Esophagus muscularis mucosa (tissue), 4 donors: ENCODE measurements around the gene ZBTB16.
A peak's percentile ranks its signal among the peaks of the same experiment; 100 is the strongest.

Experiments
- EP300 ChIP-seq: sonication (generic); formaldehyde crosslinking; IDR thresholded peaks from one replicate; pipeline ENCODE4 v1.6.1; 2017; ENCODE audit warnings: antibody characterized with exemption
- POLR2A ChIP-seq: fragments of 450-650 bp; IDR thresholded peaks from one replicate; pipeline ENCODE4 v1.6.1; 2017; ENCODE audit warnings: antibody characterized with exemption, moderate library complexity, mild to moderate bottlenecking, low read depth
- POLR2AphosphoS5 ChIP-seq, 2 donors: sonication (generic); formaldehyde crosslinking; IDR thresholded peaks; one replicate each; pipeline ENCODE4 v1.6.1; 2017; ENCODE audit warnings: antibody characterized with exemption in 2 of 2
- TF ChIP-seq, protein P1 (sequence below), 3 experiments: fragments of 200-600 bp in 2 of 3; fragments of 450-650 bp in 1 of 3; sonication (generic) in 2 of 3; IDR thresholded peaks; one replicate each; pipeline ENCODE4 v1.5.1; 2017 to 2019; ENCODE audit warnings: antibody characterized with exemption in 3 of 3, mild to moderate bottlenecking in 2 of 3, moderate library complexity in 1 of 3

- TF ChIP-seq, protein P1, sequence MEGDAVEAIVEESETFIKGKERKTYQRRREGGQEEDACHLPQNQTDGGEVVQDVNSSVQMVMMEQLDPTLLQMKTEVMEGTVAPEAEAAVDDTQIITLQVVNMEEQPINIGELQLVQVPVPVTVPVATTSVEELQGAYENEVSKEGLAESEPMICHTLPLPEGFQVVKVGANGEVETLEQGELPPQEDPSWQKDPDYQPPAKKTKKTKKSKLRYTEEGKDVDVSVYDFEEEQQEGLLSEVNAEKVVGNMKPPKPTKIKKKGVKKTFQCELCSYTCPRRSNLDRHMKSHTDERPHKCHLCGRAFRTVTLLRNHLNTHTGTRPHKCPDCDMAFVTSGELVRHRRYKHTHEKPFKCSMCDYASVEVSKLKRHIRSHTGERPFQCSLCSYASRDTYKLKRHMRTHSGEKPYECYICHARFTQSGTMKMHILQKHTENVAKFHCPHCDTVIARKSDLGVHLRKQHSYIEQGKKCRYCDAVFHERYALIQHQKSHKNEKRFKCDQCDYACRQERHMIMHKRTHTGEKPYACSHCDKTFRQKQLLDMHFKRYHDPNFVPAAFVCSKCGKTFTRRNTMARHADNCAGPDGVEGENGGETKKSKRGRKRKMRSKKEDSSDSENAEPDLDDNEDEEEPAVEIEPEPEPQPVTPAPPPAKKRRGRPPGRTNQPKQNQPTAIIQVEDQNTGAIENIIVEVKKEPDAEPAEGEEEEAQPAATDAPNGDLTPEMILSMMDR (IDR thresholded peaks at IDR 0.05), result no peak
- TF ChIP-seq POLR2AphosphoS5 (IDR thresholded peaks at IDR 0.05) (peak in 1 of 2 donors; percentile 3), EP300 (no peak), POLR2A (no peak)
These were observed 108.4 kb downstream of the ZBTB16 start for GRCh38 chr11:114167771-114168448.
